DOHH2 (cell line): ENCODE data around the gene C12orf75.

ENCODE experiments used
- H3F3A ChIP-seq: fragments of 200-600 bp; sonication (generic), shearing (Covaris generic); 2 replicates; pipeline ENCODE4 v1.6.0; 2016; ENCODE audit warnings: antibody characterized with exemption, mild to moderate bottlenecking; ENCODE audit not compliant: control insufficient read depth, insufficient read depth
- H3K27ac ChIP-seq: fragments of 200-600 bp; sonication (generic); 2 replicates; pipeline ENCODE4 v1.5.1; 2014; ENCODE audit warnings: low read depth, mild to moderate bottlenecking, low read length, moderate library complexity
- H3K27me3 ChIP-seq: fragments of 200-600 bp; sonication (generic); 2 replicates; pipeline ENCODE4 v1.6.1; 2014; ENCODE audit warnings: mild to moderate bottlenecking, low read length, mixed read lengths; ENCODE audit not compliant: control insufficient read depth
- H3K36me3 ChIP-seq: fragments of 200-600 bp; sonication (generic); 2 replicates; pipeline ENCODE4 v1.6.1; 2014; ENCODE audit warnings: mild to moderate bottlenecking, low read length, moderate library complexity, mixed read lengths; ENCODE audit not compliant: control insufficient read depth
- H3K4me1 ChIP-seq: fragments of 200-600 bp; sonication (generic); 2 replicates; pipeline ENCODE4 v1.6.1; 2014; ENCODE audit warnings: mild to moderate bottlenecking, low read length, mixed read lengths; ENCODE audit not compliant: control insufficient read depth
- H3K4me2 ChIP-seq: fragments of 200-600 bp; sonication (generic); 2 replicates; pipeline ENCODE4 v1.6.0; 2014; ENCODE audit warnings: mild to moderate bottlenecking, low read length, moderate library complexity
- H3K4me3 ChIP-seq: fragments of 200-600 bp; sonication (generic); 2 replicates; pipeline ENCODE4 v1.5.1; 2014; ENCODE audit warnings: mild to moderate bottlenecking, low read length, mixed read lengths
- H3K79me2 ChIP-seq: fragments of 200-600 bp; sonication (generic); 2 replicates; pipeline ENCODE4 v1.6.1; 2014; ENCODE audit warnings: mild to moderate bottlenecking, low read length, mixed read lengths; ENCODE audit not compliant: control insufficient read depth
- H3K9me2 ChIP-seq: fragments of 200-600 bp; sonication (generic); replicated peaks from 2 replicates; pipeline ENCODE4 v1.6.1; 2014; ENCODE audit warnings: mild to moderate bottlenecking, low read length, mixed read lengths; ENCODE audit not compliant: control insufficient read depth
- H3K9me3 ChIP-seq: fragments of 200-600 bp; sonication (generic); 2 replicates; pipeline ENCODE4 v1.6.1; 2014; ENCODE audit warnings: antibody characterized with exemption, low read length, mixed read lengths; ENCODE audit not compliant: control insufficient read depth, insufficient read depth
- H4K20me1 ChIP-seq: fragments of 200-600 bp; sonication (generic); 2 replicates; pipeline ENCODE4 v1.6.0; 2014; ENCODE audit warnings: low read depth, mild to moderate bottlenecking, antibody characterized with exemption, low read length, moderate library complexity; ENCODE audit not compliant: control insufficient read depth, insufficient read depth
- EZH2phosphoT487 ChIP-seq: fragments of 200-600 bp; sonication (generic); IDR thresholded peaks from 2 replicates; pipeline ENCODE4 v1.6.1; 2017; ENCODE audit warnings: borderline replicate concordance, mild to moderate bottlenecking, antibody characterized with exemption, low read length, moderate library complexity, mixed read lengths
- TF ChIP-seq, protein P1 (sequence below): fragments of 200-600 bp; sonication (generic); IDR thresholded peaks from one replicate; pipeline ENCODE4 v1.5.1; 2014; ENCODE audit warnings: antibody characterized with exemption, mild to moderate bottlenecking, low read depth, low read length; ENCODE audit not compliant: poor library complexity, severe bottlenecking

Gene C12orf75

DNA sequence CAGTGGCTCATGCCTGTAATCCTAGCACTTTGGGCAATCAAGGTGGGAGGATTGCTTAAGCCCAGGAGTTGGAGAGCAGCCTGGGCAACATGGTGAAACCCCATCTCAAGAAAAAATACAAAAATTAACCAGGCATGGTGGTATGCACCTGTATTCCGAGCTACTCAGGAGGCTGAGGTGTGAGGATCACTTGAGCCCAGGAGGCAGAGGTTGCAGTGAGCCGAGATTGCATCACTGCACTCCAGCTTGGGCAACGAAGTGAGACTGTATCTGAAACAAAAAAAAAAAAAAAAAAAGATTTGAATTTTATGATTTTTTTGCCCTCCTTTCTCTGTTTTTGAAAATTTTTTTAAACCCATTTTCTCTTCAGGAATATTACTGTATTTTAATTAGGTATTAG is 17.7 kb downstream of the C12orf75 start:
- no peaks in the 10 kb centered on the region for H3K9me3 ChIP-seq
- no peak overlapping the region for H3K4me3 ChIP-seq
- H4K20me1 ChIP-seq, result peaks cover 4% of the 10 kb centered on the region; the same call in 1 of the 2 replicates
- H3K27ac ChIP-seq, result no peak overlapping the region
- H3K27me3 ChIP-seq, result no peaks in the 10 kb centered on the region
- H3K4me2 ChIP-seq, result no peak overlapping the region
- peaks cover 85% of the 10 kb centered on the region for H3K79me2 ChIP-seq
- no peaks in the 10 kb centered on the region for H3K9me2 ChIP-seq
- no peak for TF ChIP-seq EZH2phosphoT487
- TF ChIP-seq, protein P1, sequence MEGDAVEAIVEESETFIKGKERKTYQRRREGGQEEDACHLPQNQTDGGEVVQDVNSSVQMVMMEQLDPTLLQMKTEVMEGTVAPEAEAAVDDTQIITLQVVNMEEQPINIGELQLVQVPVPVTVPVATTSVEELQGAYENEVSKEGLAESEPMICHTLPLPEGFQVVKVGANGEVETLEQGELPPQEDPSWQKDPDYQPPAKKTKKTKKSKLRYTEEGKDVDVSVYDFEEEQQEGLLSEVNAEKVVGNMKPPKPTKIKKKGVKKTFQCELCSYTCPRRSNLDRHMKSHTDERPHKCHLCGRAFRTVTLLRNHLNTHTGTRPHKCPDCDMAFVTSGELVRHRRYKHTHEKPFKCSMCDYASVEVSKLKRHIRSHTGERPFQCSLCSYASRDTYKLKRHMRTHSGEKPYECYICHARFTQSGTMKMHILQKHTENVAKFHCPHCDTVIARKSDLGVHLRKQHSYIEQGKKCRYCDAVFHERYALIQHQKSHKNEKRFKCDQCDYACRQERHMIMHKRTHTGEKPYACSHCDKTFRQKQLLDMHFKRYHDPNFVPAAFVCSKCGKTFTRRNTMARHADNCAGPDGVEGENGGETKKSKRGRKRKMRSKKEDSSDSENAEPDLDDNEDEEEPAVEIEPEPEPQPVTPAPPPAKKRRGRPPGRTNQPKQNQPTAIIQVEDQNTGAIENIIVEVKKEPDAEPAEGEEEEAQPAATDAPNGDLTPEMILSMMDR, result no peak
- H3K4me1 ChIP-seq, result peaks cover 61% of the 10 kb centered on the region
- H3K36me3 ChIP-seq, result peaks cover 49% of the 10 kb centered on the region
- H3F3A ChIP-seq, result 0 out of 2 replicates have a peak, but pooled peaks cover 2% of the 10 kb centered on the region

- 0 out of 2 replicates have a peak overlapping the region, but pooled peaks have one; percentile 5 for H3K4me2 ChIP-seq
- H3K9me2 ChIP-seq, result no peaks in the 10 kb centered on the region
- H3K9me3 ChIP-seq, result no peaks in the 10 kb centered on the region
- H3K79me2 ChIP-seq, result peaks cover 84% of the 10 kb centered on the region
- 0 out of 2 replicates have a peak, but pooled peaks cover 5% of the 10 kb centered on the region for H3F3A ChIP-seq
- no peak overlapping the region for H3K4me3 ChIP-seq
- peaks cover 4% of the 10 kb centered on the region; the same call in 1 of the 2 replicates for H4K20me1 ChIP-seq
- H3K36me3 ChIP-seq, result peaks cover 47% of the 10 kb centered on the region
- no peak overlapping the region for H3K27ac ChIP-seq
- no peaks in the 10 kb centered on the region for H3K27me3 ChIP-seq
- TF ChIP-seq, protein P1, result no peak
- no peak for TF ChIP-seq EZH2phosphoT487
- H3K4me1 ChIP-seq, result peaks cover 64% of the 10 kb centered on the region
Measured at GRCh38 chr12:105348561-105348960, 18.1 kb downstream of the C12orf75 start.

DNA sequence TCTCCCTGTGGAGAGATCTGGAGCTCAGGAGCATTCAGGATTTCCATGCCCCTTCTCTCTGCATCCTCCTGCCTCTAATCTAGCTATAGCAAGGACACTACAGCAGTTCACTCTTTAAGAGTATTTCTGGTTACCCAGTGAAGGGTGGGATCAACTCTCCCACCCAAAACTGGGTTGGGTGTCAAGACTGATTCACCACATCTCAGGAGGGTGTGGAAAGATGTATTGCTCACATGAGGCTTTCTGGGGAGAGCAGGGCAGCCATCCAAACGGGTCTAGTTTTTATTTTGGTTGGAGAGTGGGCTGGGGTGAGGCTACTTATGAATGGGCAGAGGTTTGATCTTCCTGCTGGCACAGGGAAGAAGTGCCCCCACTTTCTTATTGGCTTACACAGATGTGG is 18.6 kb downstream of the C12orf75 start:
- Histone ChIP-seq H3K4me1 (peaks cover 64% of the 10 kb centered on the region), H3K4me2 (no peak overlapping the region)

More for the DNA sequence above, 18.6 kb downstream of the C12orf75 start:
- no peak overlapping the region for H3K27ac ChIP-seq
- H3K79me2 ChIP-seq, result peaks cover 82% of the 10 kb centered on the region
- H3K9me2 ChIP-seq, result no peaks in the 10 kb centered on the region
- no peaks in the 10 kb centered on the region for H4K20me1 ChIP-seq
- no peaks in the 10 kb centered on the region for H3K9me3 ChIP-seq
- H3K4me3 ChIP-seq, result no peak overlapping the region
- TF ChIP-seq, protein P1, result no peak
- no peak for TF ChIP-seq EZH2phosphoT487
- H3F3A ChIP-seq, result 0 out of 2 replicates have a peak, but pooled peaks cover 6% of the 10 kb centered on the region
- peaks cover 41% of the 10 kb centered on the region for H3K36me3 ChIP-seq
- H3K27me3 ChIP-seq, result no peaks in the 10 kb centered on the region
